Measurements from ENCODE around the gene TBRG1.

The TBRG1 gene

DNA sequence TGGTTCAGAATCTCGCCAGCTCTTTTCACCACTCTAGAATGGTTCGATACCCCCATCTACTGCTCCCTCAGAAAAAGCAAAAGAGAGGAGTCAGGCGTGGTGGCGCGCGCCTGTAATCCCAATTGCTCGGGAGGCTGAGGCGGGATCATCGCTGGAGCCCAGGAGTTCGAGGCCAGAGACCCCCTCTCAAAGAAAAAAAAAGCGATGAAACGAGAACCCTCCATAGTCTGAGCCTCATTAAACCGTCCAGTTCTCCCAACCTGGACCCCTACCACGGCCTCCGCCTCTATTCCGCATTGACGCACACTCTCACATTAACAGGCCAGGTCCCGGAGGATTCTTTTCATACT is 51.5 kb downstream of the TBRG1 start:
- in situ Hi-C loops (cut with MboI; ENCODE audit: low sequenced_read_pairs, unreplicated experiment) = loop anchor here (10.0 kb wide), 1 partner anchor 91 kb away; the partner anchor contains the start of gene ESAM
- DNase-seq (ENCODE audit: low spot score) = no peak
- TF ChIP-seq, protein P1, sequence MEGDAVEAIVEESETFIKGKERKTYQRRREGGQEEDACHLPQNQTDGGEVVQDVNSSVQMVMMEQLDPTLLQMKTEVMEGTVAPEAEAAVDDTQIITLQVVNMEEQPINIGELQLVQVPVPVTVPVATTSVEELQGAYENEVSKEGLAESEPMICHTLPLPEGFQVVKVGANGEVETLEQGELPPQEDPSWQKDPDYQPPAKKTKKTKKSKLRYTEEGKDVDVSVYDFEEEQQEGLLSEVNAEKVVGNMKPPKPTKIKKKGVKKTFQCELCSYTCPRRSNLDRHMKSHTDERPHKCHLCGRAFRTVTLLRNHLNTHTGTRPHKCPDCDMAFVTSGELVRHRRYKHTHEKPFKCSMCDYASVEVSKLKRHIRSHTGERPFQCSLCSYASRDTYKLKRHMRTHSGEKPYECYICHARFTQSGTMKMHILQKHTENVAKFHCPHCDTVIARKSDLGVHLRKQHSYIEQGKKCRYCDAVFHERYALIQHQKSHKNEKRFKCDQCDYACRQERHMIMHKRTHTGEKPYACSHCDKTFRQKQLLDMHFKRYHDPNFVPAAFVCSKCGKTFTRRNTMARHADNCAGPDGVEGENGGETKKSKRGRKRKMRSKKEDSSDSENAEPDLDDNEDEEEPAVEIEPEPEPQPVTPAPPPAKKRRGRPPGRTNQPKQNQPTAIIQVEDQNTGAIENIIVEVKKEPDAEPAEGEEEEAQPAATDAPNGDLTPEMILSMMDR (IDR thresholded peaks at IDR 0.05; ENCODE audit: borderline replicate concordance, control extremely low read depth, extremely low read depth, insufficient read depth, missing control alignments) = no peak

DNA sequence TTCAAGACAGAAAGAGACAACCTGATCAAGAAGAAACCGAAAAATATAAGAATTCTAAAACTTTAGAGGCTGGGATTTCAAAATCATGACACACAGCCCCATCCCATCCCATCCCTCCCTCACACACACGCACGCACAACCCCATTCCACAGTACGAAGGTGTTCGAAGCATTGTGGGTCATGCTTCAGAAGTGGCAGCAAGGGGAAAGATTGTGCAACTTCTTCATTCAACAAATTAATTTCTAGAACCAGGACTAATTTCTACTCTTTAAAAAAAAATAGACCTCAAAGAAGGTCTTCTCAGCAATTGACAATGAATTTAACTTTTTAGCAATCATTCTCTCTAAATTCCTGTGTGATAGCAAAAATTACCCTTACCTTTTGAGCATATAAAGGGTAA is 51.9 kb downstream of the TBRG1 start:
- in situ Hi-C loops (cut with MboI; ENCODE audit: low sequenced_read_pairs, unreplicated experiment) = loop anchor here (10.0 kb wide), 1 partner anchor 90 kb away; the partner anchor contains the start of gene ESAM
- DNase-seq (ENCODE audit: low spot score) = no peak
- TF ChIP-seq, protein P1 (IDR thresholded peaks at IDR 0.05; ENCODE audit: borderline replicate concordance, control extremely low read depth, extremely low read depth, insufficient read depth, missing control alignments) = no peak

DNA sequence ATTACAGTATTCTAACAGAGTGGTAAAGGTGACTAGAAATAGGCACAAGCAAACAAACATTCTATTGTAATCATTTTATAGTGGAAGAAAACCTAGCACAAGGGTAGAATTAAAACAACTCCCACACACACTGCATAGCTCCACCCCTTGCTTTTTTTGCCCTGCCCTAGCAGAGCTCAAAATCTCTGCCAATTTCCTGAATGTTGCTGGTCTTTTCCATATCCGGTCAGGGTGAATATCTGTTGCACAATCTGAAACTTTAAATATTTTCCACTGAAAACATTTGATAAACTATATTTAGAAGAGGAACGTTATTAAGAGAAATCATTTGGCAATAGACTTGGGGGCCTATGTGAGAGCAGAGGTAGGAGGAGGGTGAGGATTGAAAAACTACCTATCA is 53.7 kb downstream of the TBRG1 start:
- no peak for DNase-seq (ENCODE audit: low spot score)
- TF ChIP-seq, protein P1 (IDR thresholded peaks at IDR 0.05; ENCODE audit: borderline replicate concordance, control extremely low read depth, extremely low read depth, insufficient read depth, missing control alignments) = no peak
- in situ Hi-C loops (cut with MboI; ENCODE audit: low sequenced_read_pairs, unreplicated experiment) = loop anchor here (10.0 kb wide), 1 partner anchor 88 kb away; the partner anchor contains the start of gene ESAM

DNA sequence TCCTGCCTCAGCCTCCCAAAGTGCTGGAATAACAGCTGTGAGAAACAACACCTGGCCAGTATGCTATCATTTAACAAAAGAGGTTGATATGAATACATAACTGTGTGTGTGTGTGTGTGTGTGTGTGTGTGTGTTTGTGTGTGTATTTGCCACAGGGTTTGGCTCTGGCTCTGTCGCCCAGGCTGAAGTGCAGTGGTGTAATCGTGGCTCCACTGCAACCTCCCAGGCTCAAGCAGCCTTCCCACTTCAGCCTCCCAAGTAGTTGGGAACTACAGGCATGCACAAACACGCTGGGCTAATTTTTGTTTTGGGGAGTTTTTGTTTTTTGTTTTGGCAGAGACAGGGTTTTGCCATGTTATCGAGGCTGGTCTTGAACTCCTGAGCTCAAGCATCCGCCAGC is 55.8 kb downstream of the TBRG1 start:
- TF ChIP-seq, protein P1 (IDR thresholded peaks at IDR 0.05; ENCODE audit: borderline replicate concordance, control extremely low read depth, extremely low read depth, insufficient read depth, missing control alignments) = no peak
- no peak for DNase-seq (ENCODE audit: low spot score)
- in situ Hi-C loops (cut with MboI; ENCODE audit: low sequenced_read_pairs, unreplicated experiment) = loop anchor here (10.0 kb wide), 1 partner anchor 86 kb away; the partner anchor contains the start of gene ESAM

DNA sequence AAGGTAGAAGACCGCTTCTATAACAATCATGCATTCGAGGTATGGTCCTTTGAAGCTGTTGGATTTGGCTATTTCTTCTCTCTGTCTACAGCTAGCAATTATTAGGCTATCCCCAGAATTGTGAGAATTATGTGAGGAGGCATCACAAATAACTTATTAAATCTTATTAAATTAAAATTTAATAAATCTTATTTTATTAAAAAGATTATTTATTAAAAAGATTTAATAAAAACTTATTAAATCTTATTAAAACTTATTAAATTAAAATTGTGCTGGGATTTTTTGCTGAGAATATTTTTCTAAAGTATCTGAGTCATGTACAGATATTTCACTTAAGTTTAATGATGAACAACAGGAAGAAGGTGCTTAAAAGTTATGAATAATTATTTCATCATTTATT is 58.8 kb downstream of the TBRG1 start:
- TF ChIP-seq, protein P1 (IDR thresholded peaks at IDR 0.05; ENCODE audit: borderline replicate concordance, control extremely low read depth, extremely low read depth, insufficient read depth, missing control alignments) = no peak
- in situ Hi-C loops (cut with MboI; ENCODE audit: low sequenced_read_pairs, unreplicated experiment) = no loop called here
- no peak for DNase-seq (ENCODE audit: low spot score)

DNA sequence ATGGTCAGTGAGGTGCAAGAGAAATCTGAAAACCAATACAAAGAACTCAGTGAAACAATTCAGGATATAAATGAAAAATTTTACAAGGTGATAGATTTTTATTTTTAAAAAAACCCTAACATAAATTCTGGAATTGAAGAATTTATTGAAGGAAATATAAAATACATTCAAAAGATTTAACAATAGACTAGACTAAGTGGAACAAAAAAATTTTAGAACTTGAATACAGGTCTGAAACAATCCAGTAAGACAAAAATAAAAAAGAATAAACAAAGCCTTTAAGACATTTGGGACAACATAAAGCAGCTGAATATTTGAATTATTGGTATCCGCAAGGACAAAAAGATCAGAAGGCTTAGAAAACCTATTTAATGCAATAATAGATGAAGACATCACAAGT is 59.8 kb downstream of the TBRG1 start:
- TF ChIP-seq, protein P1 (IDR thresholded peaks at IDR 0.05; ENCODE audit: borderline replicate concordance, control extremely low read depth, extremely low read depth, insufficient read depth, missing control alignments) = no peak
- in situ Hi-C loops (cut with MboI; ENCODE audit: low sequenced_read_pairs, unreplicated experiment) = no loop called here
- no peak for DNase-seq (ENCODE audit: low spot score)

Measured in GM13976 (cell line).